Chondrocyte (in vitro differentiated cells): ENCODE results near the gene RET. TPM values are rescaled to one million over a fixed set of nuclear protein-coding genes. Genes with fewer than 3 reads are reported as not detected.

Experiments
- DNase-seq: peaks from one replicate; pipeline ENCODE4 v3.0.0; 2021; ENCODE audit warnings: mixed read lengths, low spot score
- H3K27ac Mint-ChIP-seq: one replicate; pipeline ENCODE4 v1.8.0; 2021; ENCODE audit warnings: mild to moderate bottlenecking, moderate library complexity, mixed read lengths; ENCODE audit not compliant: unreplicated experiment
- H3K27me3 Mint-ChIP-seq: 2 replicates; pipeline ENCODE4 v1.8.0; 2021; ENCODE audit warnings: low read depth, mixed read lengths
- H3K36me3 Mint-ChIP-seq: 2 replicates; pipeline ENCODE4 v1.8.0; 2021; ENCODE audit warnings: low read depth, mixed read lengths
- H3K4me1 Mint-ChIP-seq: 2 replicates; pipeline ENCODE4 v1.8.0; 2021; ENCODE audit warnings: low read depth, mild to moderate bottlenecking, mixed read lengths
- H3K4me3 Mint-ChIP-seq: one replicate; pipeline ENCODE4 v1.8.0; 2021; ENCODE audit warnings: mild to moderate bottlenecking, moderate library complexity, mixed read lengths; ENCODE audit not compliant: unreplicated experiment
- H3K9me3 Mint-ChIP-seq: 2 replicates; pipeline ENCODE4 v1.8.0; 2021; ENCODE audit warnings: low read depth, mixed read lengths
- total RNA-seq: library from RNA; stranded (reverse); gene quantifications from 3 replicates; pipeline ENCODE4 v1.2.1, GENCODE V29; 2021
- TF ChIP-seq, protein P1 (sequence below): fragments of 200-600 bp; sonication (generic); IDR thresholded peaks from 2 replicates; pipeline ENCODE4 v1.5.0; 2021; ENCODE audit warnings: antibody characterized with exemption, mild to moderate bottlenecking, moderate library complexity

RET gene
- total RNA-seq, 1 donor from 2014 or later: 0.12 TPM

DNA sequence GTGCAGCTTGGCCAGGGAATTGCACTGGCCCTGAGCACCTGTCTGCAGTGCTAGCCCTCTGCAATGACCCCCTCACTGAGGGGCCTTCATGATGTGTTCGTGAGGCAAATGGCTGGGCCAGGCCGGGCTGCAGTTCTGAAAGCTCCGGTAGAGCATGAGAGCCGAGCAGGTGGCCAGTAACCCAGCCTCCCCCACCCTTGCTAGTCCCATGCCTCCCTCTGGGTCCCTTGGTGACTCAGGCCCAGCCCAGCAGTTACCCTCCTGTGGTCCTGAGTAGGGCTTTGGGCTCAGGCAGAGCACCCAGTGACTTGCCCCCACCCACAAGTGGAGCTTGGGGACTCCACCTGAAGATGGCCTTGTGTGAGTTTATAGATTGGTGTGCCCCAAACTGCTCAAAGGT, 45.2 kb downstream of the RET start:
- DNase-seq: no peak
- TF ChIP-seq, protein P1, sequence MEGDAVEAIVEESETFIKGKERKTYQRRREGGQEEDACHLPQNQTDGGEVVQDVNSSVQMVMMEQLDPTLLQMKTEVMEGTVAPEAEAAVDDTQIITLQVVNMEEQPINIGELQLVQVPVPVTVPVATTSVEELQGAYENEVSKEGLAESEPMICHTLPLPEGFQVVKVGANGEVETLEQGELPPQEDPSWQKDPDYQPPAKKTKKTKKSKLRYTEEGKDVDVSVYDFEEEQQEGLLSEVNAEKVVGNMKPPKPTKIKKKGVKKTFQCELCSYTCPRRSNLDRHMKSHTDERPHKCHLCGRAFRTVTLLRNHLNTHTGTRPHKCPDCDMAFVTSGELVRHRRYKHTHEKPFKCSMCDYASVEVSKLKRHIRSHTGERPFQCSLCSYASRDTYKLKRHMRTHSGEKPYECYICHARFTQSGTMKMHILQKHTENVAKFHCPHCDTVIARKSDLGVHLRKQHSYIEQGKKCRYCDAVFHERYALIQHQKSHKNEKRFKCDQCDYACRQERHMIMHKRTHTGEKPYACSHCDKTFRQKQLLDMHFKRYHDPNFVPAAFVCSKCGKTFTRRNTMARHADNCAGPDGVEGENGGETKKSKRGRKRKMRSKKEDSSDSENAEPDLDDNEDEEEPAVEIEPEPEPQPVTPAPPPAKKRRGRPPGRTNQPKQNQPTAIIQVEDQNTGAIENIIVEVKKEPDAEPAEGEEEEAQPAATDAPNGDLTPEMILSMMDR: no peak
- peaks cover 13% of the 10 kb centered on the region for H3K4me1 Mint-ChIP-seq
- peaks cover 5% of the 10 kb centered on the region for H3K27me3 Mint-ChIP-seq
- H3K36me3 Mint-ChIP-seq: no peaks in the 10 kb centered on the region
- H3K9me3 Mint-ChIP-seq: no peaks in the 10 kb centered on the region
- no peak overlapping the region for H3K27ac Mint-ChIP-seq
- no peak overlapping the region for H3K4me3 Mint-ChIP-seq

DNA sequence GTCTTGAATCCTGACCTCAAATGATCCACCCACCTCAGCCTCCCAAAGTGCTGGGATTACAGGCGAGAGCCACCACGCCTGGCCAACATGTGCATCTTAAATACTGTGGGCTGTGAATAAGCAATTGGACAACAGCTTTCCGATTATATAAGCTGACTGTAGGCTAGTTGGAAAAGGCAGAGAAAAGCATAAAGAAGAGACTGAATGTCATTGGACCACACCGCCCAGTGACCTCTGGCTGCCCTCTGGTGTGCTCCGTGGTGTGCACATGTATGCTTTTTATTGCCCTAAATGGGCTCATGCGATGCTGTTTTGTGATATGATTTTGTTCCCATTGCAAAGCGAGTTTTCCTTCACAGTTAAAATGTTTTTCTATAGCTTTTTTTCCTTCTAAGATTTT, 46.0 kb downstream of the RET start:
- no peaks in the 10 kb centered on the region for H3K9me3 Mint-ChIP-seq
- peaks cover 1% of the 10 kb centered on the region for H3K27me3 Mint-ChIP-seq
- H3K4me3 Mint-ChIP-seq: no peak overlapping the region
- peaks cover 13% of the 10 kb centered on the region for H3K4me1 Mint-ChIP-seq
- no peak overlapping the region for H3K27ac Mint-ChIP-seq
- DNase-seq: no peak
- H3K36me3 Mint-ChIP-seq: no peaks in the 10 kb centered on the region
- TF ChIP-seq, protein P1: no peak

DNA sequence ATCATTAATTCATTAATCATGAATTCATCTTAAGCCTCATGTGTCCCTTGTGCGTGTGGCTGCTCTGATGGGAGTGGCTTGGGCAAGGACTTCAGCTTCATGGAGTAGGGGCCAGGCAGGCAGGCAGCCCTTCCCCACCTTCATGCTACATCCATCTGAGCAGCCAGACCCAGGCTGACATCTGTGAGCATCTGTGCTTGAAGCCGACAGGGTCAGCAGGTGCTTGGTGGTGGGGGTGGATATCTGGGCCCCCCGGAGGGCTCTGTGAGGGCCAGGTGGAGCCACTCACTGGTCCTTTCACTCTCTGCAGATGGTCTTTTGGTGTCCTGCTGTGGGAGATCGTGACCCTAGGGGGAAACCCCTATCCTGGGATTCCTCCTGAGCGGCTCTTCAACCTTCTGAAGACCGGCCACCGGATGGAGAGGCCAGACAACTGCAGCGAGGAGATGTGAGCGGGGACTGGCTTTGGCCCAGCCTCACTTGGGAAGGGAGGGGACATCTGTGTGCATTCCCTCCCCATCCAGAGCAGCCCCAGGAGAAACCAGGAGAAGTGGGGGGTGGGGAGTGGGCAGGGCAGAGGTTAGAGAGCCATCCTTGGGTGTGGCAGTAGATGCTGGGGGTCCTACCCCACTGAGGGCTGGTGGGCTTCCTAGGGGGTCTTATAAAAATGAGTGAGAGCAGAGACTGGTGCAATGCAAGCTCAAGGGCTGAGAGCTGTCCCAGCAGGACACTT, 46.7 kb downstream of the RET start:
- H3K4me3 Mint-ChIP-seq: no peak overlapping the region
- H3K4me1 Mint-ChIP-seq: peaks cover 13% of the 10 kb centered on the region
- DNase-seq: no peak
- H3K27me3 Mint-ChIP-seq: no peaks in the 10 kb centered on the region
- H3K36me3 Mint-ChIP-seq: no peaks in the 10 kb centered on the region
- no peak overlapping the region for H3K27ac Mint-ChIP-seq
- no peaks in the 10 kb centered on the region for H3K9me3 Mint-ChIP-seq
- TF ChIP-seq, protein P1: no peak

DNA sequence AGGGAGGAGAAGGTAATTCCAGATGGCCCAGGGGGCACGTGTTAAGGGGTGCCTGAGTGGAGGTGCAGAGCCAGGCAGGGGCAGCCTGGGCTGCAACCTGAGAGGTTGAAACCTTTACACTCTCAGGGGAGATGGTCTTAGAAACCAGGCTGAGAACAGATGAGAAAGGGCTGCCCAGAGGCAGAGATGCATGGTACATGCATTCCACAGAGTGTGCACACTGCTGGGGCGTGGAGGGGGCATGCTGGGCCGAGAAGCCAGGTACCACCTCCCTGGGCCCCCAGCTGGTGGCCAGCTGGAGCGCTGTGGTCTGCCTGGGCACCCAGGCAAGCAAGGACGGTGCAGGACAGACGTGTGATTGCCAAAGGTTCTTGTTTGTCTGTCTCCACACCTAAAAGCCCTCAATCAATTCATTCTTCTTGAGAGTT, 47.2 kb downstream of the RET start:
- H3K9me3 Mint-ChIP-seq: no peaks in the 10 kb centered on the region
- no peak overlapping the region for H3K27ac Mint-ChIP-seq
- TF ChIP-seq, protein P1: no peak
- H3K27me3 Mint-ChIP-seq: no peaks in the 10 kb centered on the region
- H3K36me3 Mint-ChIP-seq: no peaks in the 10 kb centered on the region
- no peak overlapping the region for H3K4me3 Mint-ChIP-seq
- H3K4me1 Mint-ChIP-seq: peaks cover 17% of the 10 kb centered on the region
- DNase-seq: no peak

DNA sequence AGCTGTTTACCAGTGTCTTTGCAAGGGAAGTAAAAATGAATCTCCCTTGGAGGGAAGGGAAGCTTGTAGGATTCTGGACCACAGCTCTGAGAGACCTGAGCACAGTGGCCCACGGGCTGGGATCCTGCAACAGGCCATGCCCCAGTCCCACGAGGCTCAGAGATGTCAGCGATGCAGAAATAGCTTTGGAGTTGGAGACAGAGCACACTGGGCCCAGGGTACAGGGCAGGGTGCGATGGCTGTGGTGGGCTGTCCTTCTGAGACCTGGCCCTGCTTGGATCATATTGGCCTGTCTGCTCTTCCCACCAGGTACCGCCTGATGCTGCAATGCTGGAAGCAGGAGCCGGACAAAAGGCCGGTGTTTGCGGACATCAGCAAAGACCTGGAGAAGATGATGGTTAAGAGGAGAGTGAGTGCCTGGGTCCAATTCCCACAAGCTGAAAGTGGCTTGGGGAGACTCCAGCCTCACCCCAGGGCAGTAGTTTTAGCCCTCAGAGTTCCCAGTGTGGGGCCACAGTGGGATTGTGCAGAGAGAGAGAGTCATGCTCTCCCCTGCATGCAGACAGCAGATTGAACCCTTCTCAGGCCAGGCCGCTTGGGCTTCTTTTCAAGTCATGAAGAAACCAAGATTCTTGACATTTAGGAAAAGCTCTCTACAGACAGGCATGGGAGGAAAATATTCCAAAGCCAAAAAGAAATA, 47.9 kb downstream of the RET start:
- Mint-ChIP-seq H3K36me3 (no peaks in the 10 kb centered on the region), H3K4me1 (peaks cover 23% of the 10 kb centered on the region), H3K4me3 (no peak overlapping the region), H3K27ac (no peak overlapping the region), H3K27me3 (no peaks in the 10 kb centered on the region), H3K9me3 (no peaks in the 10 kb centered on the region)
- DNase-seq: no peak
- TF ChIP-seq, protein P1: no peak
